CD4-positive, alpha-beta T cell treated with Interleukin-1 beta for 1 hour (primary cell): Measurements from ENCODE around the gene CACNA2D3.

Source experiments
- DNase-seq, 2 donors: peaks; one replicate each; pipeline ENCODE4 v3.0.0-alpha.2; 2020 to 2022

CACNA2D3 gene

DNA sequence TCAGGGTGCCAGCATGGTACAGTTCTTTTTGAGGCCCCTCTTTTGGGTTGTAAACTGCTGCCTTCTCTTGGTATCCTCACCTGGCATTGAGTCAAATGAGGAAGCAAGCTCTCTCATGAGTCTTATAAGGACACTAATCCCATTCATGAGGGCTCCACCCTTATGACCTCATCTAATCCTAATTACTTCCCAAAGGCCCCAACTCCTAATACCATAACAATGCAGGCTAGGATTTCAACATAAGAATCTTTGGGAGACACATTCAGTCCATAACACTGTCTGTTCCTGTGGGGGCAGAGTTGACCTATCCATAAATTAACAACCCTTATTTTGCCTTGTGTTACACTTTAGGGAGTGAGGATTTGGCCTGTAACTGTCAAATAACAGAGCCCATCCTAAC is 527.2 kb downstream of the CACNA2D3 start:
- DNase-seq, result no peak

- no peak for DNase-seq
These were observed 531.3 kb downstream of the CACNA2D3 start for GRCh38 chr3:54653456-54654195.

DNA sequence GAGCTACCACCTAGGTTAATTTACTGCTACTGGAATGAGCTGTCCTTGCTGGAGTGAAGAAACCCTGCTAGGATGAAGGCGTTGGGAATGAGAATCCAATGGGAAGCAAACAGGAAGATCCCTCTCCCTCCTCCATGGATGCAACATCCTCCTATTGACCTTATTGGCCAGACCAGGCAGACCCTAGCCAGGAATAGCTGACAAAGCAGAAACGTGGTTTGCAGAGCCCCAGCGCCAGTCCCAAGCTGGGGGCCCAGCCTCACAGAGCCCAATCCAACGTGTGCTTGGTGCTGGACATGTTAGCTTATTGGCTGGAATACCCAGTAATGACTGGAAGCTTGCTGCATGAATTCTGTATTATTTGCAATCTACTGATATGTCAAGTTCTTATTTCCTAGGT is 532.4 kb downstream of the CACNA2D3 start:
- DNase-seq, result no peak

- no peak for DNase-seq
These were observed 537.0 kb downstream of the CACNA2D3 start for GRCh38 chr3:54659347-54659746.

- no peak for DNase-seq
These were observed 538.4 kb downstream of the CACNA2D3 start for GRCh38 chr3:54660714-54661132.

DNA sequence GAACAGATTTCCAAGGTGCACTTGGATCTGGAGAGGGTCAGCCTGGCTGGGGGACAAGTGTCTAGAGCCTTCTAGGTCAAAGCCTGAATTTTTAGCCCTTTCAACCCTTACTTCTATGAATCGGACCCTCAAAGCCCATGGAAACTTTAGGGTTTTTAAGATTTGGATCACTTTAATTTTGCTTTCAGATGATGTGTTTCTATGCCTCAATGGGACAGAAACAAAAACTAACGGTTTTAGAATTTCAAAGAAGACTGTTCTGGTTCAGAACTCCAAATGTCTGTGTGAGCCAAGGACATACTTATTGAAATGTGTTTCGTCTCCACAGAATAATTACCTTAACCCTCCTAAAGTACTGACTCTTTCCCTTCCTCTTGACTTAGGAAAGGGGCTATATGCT is 538.8 kb downstream of the CACNA2D3 start:
- DNase-seq, result no peak

- no peak for DNase-seq
These were observed 541.2 kb downstream of the CACNA2D3 start for GRCh38 chr3:54663501-54664011.

- DNase-seq, result no peak
These were observed 542.8 kb downstream of the CACNA2D3 start for GRCh38 chr3:54665016-54665600.

DNA sequence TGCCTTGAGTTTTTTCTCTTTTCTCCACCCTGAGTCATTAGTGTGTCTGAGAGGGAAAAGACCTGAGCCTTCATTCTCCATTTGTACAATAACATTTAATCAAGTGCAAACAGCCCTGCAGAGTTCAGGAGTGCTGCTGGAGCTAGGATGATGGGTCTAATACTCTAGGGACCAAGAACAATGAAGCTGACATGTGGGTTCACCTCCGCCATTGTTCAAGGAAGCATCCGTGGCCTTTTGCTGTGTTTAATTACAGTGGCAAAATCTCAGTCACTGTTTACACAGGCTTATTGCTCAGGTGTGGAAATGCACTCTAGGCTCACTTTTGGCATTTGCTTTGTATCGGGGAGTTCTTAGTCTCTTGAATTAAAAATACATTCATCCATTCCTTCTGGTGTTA is 545.9 kb downstream of the CACNA2D3 start:
- DNase-seq, result no peak

DNA sequence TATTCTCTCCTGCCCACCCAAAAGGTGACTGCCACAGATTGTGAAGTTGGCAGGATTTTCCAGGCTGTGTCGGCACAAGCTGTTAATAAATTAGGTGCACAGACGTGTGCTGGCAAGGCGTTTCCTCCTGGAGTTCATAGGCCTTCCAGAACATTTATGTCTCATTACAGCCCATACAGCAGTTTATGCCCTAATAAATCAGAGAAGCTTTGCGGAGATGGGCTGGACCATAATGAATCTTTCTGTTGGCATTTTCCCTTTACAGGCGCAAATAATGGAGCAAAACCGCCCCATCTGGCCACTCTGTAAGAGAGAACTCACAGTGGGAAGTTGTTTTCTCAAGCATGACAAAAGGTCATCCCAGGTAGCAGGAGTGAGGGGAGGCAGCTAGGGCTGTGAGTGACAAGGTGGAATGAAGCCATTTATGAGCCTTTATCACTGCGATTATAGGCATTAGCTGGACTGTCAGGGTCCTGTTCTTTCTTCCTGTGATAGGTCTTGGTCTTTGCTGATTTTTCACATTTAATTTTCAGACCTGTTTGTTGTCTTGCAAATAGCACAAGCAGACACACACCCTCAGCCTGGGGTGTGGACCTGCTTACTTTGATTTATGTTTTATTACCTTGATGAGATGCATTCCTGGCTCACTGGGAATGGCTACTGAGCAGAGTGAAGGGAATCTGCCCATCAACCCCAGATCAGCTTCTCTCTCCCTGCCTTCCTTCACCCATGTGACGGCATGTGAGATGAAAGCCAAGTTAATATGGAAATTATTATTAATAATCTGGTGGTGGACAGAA is 548.0 kb downstream of the CACNA2D3 start:
- no peak for DNase-seq

DNA sequence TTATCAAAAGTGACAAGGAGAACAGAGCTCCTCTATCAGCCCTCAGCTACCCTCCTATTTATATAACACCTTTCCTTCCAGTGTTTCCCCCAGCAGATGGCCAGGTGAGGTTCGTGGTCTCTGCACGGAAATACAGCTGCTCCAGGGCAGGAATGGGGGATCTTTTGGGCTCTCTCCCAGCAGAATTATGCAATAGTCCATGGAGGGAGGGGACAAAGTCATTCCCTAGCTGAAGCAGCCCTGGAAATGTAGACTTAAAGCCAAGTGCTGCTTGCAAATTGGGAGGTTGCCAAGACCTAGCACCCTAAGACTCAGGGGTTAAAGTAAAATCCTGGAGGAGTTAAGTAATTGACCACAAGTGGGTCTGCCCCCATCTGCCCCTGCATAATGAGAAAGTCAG is 549.2 kb downstream of the CACNA2D3 start:
- no peak for DNase-seq

DNA sequence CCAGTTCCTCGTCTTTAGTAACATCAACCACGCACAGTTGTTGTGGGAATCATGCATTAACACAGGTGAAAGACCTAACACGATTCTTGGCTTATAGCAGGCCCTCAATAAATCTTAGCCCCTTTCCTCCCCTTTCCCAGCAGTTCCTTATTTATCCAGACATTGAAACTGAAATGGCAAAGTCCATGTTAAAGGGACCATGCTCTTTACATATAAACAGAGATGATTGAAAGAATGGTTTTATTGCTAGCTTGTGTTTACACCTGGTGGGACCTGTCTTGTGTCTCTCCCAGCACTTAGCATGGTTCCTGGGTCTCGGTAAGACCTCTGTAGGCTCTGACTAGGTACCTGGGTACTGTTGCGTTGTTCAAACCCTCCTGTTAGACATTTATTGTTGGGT is 553.7 kb downstream of the CACNA2D3 start:
- no peak for DNase-seq

GRCh38 chr3:54681706-54682105 is 559.4 kb downstream of the CACNA2D3 start:
- DNase-seq, result no peak

GRCh38 chr3:54685213-54685612 is 562.9 kb downstream of the CACNA2D3 start:
- no peak for DNase-seq

DNA sequence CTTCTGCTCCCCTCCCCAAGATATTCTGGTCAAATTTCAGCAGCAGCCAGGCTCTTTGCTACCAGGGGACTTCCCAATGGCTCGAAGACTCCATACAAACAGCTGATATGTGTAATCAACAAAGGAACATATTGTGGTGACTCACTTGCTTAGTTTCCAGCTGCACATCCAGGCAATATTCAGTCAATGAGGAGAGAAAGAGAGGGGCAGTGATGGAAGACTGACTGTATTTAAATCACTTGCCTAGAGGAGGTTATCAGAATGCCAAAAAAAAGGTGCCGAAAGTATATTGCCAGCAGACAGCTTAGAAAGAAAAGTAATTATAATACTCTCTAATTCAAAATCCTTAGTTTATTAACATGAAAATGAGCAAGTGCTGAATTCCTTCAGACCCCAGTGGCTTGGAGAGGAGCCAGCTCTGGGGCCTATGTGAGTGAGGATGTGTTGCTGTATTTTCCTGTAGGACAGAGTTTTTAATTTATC is 569.0 kb downstream of the CACNA2D3 start:
- no peak for DNase-seq

- DNase-seq, result no peak
These were observed 574.0 kb downstream of the CACNA2D3 start for GRCh38 chr3:54696313-54696712.

DNA sequence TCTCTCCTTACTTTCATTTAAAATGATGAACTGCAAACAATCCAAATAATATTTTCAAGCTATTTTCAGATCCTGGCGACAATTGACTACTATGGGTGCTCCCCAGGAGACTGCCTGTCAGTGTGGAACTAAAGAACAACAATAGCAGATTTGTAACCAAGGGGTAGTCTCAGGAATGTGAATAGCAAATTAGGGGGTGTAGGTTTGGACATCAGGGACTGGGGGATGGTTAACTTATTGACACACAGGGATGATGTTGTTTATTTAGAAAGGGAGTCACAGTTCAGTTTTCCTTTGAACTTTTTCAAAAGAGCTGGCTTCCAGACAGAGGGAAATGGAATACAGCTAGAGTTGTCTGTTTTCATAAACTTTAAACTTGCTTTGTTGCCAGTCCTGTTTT is 575.7 kb downstream of the CACNA2D3 start:
- DNase-seq, result no peak

DNA sequence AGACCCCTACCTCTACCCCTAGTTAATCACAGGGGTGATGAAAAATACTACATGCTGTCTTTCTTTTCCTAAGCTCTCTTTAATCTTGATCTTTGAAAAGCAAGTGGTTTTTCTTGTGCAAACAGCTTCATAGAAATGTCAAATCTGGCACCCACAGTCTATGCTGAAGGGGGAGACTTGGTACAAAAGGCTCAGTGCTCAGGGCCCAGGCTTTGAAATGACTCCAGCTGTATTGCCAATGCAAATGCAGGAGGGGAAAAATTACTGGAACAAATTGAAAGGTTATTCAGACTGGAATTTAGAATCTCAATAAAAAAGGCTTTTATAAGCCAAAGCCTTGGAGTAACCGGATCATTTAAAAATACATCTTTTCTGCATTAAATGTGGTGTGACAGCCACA is 581.6 kb downstream of the CACNA2D3 start:
- DNase-seq, result no peak

- no peak for DNase-seq
These were observed 583.4 kb downstream of the CACNA2D3 start for GRCh38 chr3:54705730-54706129.

DNA sequence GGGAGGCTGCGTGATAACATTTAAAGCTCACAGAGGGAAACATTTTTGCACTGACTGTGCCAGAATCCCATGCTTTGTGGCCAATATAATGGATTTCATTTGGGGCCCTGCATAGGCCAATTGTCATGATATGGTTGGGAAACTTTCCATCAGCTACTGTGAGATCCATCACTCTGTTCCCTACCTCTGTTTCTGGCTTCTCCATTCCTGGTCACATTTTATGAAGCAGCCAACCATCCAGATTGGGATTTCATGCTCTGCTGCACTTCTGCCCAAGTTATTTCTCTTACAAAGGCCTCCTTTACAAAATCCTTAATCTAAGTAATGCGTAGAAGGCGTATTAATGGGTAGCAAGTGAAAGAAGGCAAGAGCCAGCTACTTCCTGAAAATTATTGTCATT is 584.4 kb downstream of the CACNA2D3 start:
- no peak for DNase-seq

- no peak for DNase-seq
These were observed 587.4 kb downstream of the CACNA2D3 start for GRCh38 chr3:54709785-54710184.

DNA sequence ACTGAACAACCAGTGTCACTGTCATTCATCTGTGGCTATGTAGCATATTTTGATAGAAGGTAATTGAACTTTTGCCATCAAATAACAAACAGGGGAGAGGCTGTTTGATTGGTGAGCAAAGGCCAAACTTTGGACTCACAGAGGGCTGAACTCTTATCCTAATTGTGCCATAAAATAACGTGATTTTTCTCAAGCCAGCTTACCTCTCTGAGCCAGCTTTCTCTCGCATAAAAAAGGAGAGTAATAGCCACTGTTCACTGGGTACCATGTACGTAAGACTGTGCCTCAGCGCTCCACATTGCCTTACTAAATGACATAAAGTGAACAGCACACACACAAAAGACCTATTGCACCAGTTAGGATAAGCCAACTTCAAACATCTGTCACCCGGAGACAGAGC is 588.6 kb downstream of the CACNA2D3 start:
- DNase-seq, result no peak

- DNase-seq, result no peak
These were observed 590.2 kb downstream of the CACNA2D3 start for GRCh38 chr3:54712539-54712938.

DNA sequence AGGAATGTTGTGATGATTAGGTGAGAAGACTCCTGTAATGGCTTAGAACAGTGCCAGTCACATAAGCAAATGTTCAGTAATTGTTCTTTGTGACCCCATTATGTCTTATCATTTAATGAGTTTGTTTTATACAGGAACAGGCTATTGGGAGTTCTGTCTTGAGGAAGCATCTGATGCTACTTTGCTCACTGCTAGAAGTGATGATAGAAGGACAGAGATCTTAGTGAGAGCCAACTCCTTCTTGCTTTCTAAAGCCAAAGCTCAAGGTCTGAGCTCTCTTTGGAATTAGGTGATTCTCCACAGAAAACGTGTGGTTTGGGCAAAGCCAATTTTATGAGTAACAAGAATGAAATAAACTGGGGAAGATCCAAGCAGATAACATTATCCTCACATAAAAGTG is 590.7 kb downstream of the CACNA2D3 start:
- DNase-seq, result no peak
